NB4 (cell line): ENCODE measurements around the gene MAT1A.

Experiments used
- DNase-seq: peaks from one replicate; pipeline ENCODE4 v3.0.0; 2010; ENCODE audit warnings: low read depth
- H3K4me3 ChIP-seq: one replicate; pipeline ENCODE4 v1.5.1; 2011; ENCODE audit warnings: mild to moderate bottlenecking, low read depth, low read length, moderate library complexity
- CTCF ChIP-seq: IDR thresholded peaks from one replicate; pipeline ENCODE4 v1.5.1; 2012; ENCODE audit warnings: low read depth, low read length
- MAX ChIP-seq: IDR thresholded peaks from 2 replicates; pipeline ENCODE4 v1.6.1; 2011; ENCODE audit warnings: low read depth, low read length
- MYC ChIP-seq: IDR thresholded peaks from 2 replicates; pipeline ENCODE4 v1.6.1; 2011; ENCODE audit warnings: low read depth, low read length
- POLR2A ChIP-seq: IDR thresholded peaks from 2 replicates; pipeline ENCODE4 v1.6.1; 2011; ENCODE audit warnings: mild to moderate bottlenecking; ENCODE audit not compliant: insufficient read length; ENCODE audit errors: extremely low read depth

Gene MAT1A

GRCh38 chr10:80322711-80323110 is 33.3 kb upstream of the MAT1A start:
- TF ChIP-seq MAX (no peak), CTCF (no peak), POLR2A (no peak)
- peak; percentile 8 for DNase-seq
- H3K4me3 ChIP-seq: no peak overlapping the region

GRCh38 chr10:80322158-80322557 is 32.7 kb upstream of the MAT1A start:
- no peak overlapping the region for H3K4me3 ChIP-seq
- TF ChIP-seq CTCF (no peak), POLR2A (no peak), MYC (no peak), MAX (no peak)
- no peak for DNase-seq

GRCh38 chr10:80321183-80321582 is 31.7 kb upstream of the MAT1A start:
- TF ChIP-seq CTCF: no peak
- no peak for TF ChIP-seq POLR2A
- no peak for TF ChIP-seq MAX
- TF ChIP-seq MYC: no peak
- no peak overlapping the region for H3K4me3 ChIP-seq
- DNase-seq: no peak

GRCh38 chr10:80320377-80320776 is 30.9 kb upstream of the MAT1A start:
- DNase-seq: no peak
- TF ChIP-seq MAX (no peak), CTCF (no peak), POLR2A (no peak), MYC (no peak)
- no peak overlapping the region for H3K4me3 ChIP-seq

- H3K4me3 ChIP-seq: no peak overlapping the region
- DNase-seq: no peak
- no peak for TF ChIP-seq MAX
Observed at GRCh38 chr10:80319725-80320290, 30.4 kb upstream of the MAT1A start.

GRCh38 chr10:80319318-80319717 is 29.9 kb upstream of the MAT1A start:
- DNase-seq: no peak
- no peak overlapping the region for H3K4me3 ChIP-seq
- TF ChIP-seq MAX: no peak

GRCh38 chr10:80318742-80319141 is 29.3 kb upstream of the MAT1A start:
- TF ChIP-seq MYC (no peak), POLR2A (no peak), MAX (no peak), CTCF (no peak)
- DNase-seq: no peak
- no peak overlapping the region for H3K4me3 ChIP-seq
